Skeletal muscle satellite cell (primary cell): Measurements from ENCODE around the gene USP36.

Source experiments
- H3K27me3 ChIP-seq: 2 replicates; pipeline ENCODE4 v1.7.0; 2013; ENCODE audit warnings: low read length; ENCODE audit not compliant: control insufficient read depth, insufficient read depth
- H3K36me3 ChIP-seq: 2 replicates; pipeline ENCODE4 v1.7.0; 2013; ENCODE audit warnings: mild to moderate bottlenecking, control low read depth, low read length; ENCODE audit not compliant: insufficient read depth
- H3K4me1 ChIP-seq: 2 replicates; pipeline ENCODE4 v1.7.0; 2013; ENCODE audit warnings: low read length; ENCODE audit not compliant: control insufficient read depth, insufficient read depth
- H3K4me2 ChIP-seq: 2 replicates; pipeline ENCODE4 v1.7.0; 2013; ENCODE audit warnings: mild to moderate bottlenecking, low read length
- H3K4me3 ChIP-seq: 2 replicates; pipeline ENCODE4 v1.7.0; 2013; ENCODE audit warnings: low read length
- H3K9ac ChIP-seq: 2 replicates; pipeline ENCODE4 v1.7.0; 2013; ENCODE audit warnings: mild to moderate bottlenecking, low read depth, low read length, moderate library complexity
- H3K9me3 ChIP-seq: replicated peaks from 2 replicates; pipeline ENCODE4 v1.7.0; 2013; ENCODE audit warnings: mild to moderate bottlenecking, control low read depth, low read length

The USP36 gene

GRCh38 chr17:78771758-78772382 lies 68.7 kb downstream of the USP36 start:
- peaks cover 26% of the 10 kb centered on the region for H3K4me1 ChIP-seq
- H3K4me3 ChIP-seq, result no peak overlapping the region
- H3K9me3 ChIP-seq, result no peaks in the 10 kb centered on the region
- H3K36me3 ChIP-seq, result no peaks in the 10 kb centered on the region
- H3K27me3 ChIP-seq, result no peaks in the 10 kb centered on the region
- H3K4me2 ChIP-seq, result no peak overlapping the region
- H3K9ac ChIP-seq, result no peak overlapping the region

- no peaks in the 10 kb centered on the region for H3K27me3 ChIP-seq
- H3K4me1 ChIP-seq, result peaks cover 18% of the 10 kb centered on the region
- no peak overlapping the region for H3K4me2 ChIP-seq
- H3K4me3 ChIP-seq, result no peak overlapping the region
- no peaks in the 10 kb centered on the region for H3K9me3 ChIP-seq
- H3K9ac ChIP-seq, result no peak overlapping the region
- no peaks in the 10 kb centered on the region for H3K36me3 ChIP-seq
Observed at GRCh38 chr17:78769196-78769773, 71.3 kb downstream of the USP36 start.

- Histone ChIP-seq H3K4me1 (peaks cover 14% of the 10 kb centered on the region), H3K27me3 (no peaks in the 10 kb centered on the region), H3K4me3 (no peak overlapping the region), H3K36me3 (no peaks in the 10 kb centered on the region), H3K9ac (no peak overlapping the region), H3K4me2 (peak overlapping the region; percentile 31), H3K9me3 (no peaks in the 10 kb centered on the region)
Observed at GRCh38 chr17:78767806-78768205, 72.8 kb downstream of the USP36 start.

GRCh38 chr17:78766743-78767294 lies 73.8 kb downstream of the USP36 start:
- H3K9me3 ChIP-seq, result no peaks in the 10 kb centered on the region
- H3K4me3 ChIP-seq, result no peak overlapping the region
- no peak overlapping the region for H3K9ac ChIP-seq
- H3K4me2 ChIP-seq, result no peak overlapping the region
- peaks cover 19% of the 10 kb centered on the region for H3K4me1 ChIP-seq
- H3K36me3 ChIP-seq, result no peaks in the 10 kb centered on the region
- no peaks in the 10 kb centered on the region for H3K27me3 ChIP-seq

- H3K4me3 ChIP-seq, result no peak overlapping the region
- peaks cover 21% of the 10 kb centered on the region for H3K4me1 ChIP-seq
Observed at GRCh38 chr17:78766225-78766624, 74.4 kb downstream of the USP36 start.

GRCh38 chr17:78765821-78766220 lies 74.8 kb downstream of the USP36 start:
- Histone ChIP-seq H3K36me3 (no peaks in the 10 kb centered on the region), H3K4me3 (no peak overlapping the region), H3K4me1 (peaks cover 21% of the 10 kb centered on the region), H3K4me2 (no peak overlapping the region), H3K9ac (no peak overlapping the region), H3K27me3 (no peaks in the 10 kb centered on the region), H3K9me3 (no peaks in the 10 kb centered on the region)

More at GRCh38 chr17:78766225-78766624, 74.4 kb downstream of the USP36 start:
- Histone ChIP-seq H3K36me3 (no peaks in the 10 kb centered on the region), H3K4me2 (no peak overlapping the region), H3K27me3 (no peaks in the 10 kb centered on the region), H3K9ac (no peak overlapping the region), H3K9me3 (no peaks in the 10 kb centered on the region)

- no peak overlapping the region for H3K9ac ChIP-seq
- no peaks in the 10 kb centered on the region for H3K36me3 ChIP-seq
- H3K9me3 ChIP-seq, result no peaks in the 10 kb centered on the region
- H3K4me3 ChIP-seq, result no peak overlapping the region
- H3K4me2 ChIP-seq, result no peak overlapping the region
- H3K27me3 ChIP-seq, result no peaks in the 10 kb centered on the region
- peaks cover 21% of the 10 kb centered on the region for H3K4me1 ChIP-seq
Observed at GRCh38 chr17:78764871-78765270, 75.7 kb downstream of the USP36 start.

GRCh38 chr17:78763561-78763960 lies 77.1 kb downstream of the USP36 start:
- no peaks in the 10 kb centered on the region for H3K9me3 ChIP-seq
- H3K4me1 ChIP-seq, result peaks cover 25% of the 10 kb centered on the region
- H3K9ac ChIP-seq, result no peak overlapping the region
- no peak overlapping the region for H3K4me2 ChIP-seq
- H3K27me3 ChIP-seq, result no peaks in the 10 kb centered on the region
- no peak overlapping the region for H3K4me3 ChIP-seq
- no peaks in the 10 kb centered on the region for H3K36me3 ChIP-seq

GRCh38 chr17:78761789-78762406 lies 78.7 kb downstream of the USP36 start:
- Histone ChIP-seq H3K27me3 (no peaks in the 10 kb centered on the region), H3K9ac (no peak overlapping the region), H3K4me2 (no peak overlapping the region), H3K36me3 (no peaks in the 10 kb centered on the region), H3K4me1 (peaks cover 16% of the 10 kb centered on the region), H3K4me3 (no peak overlapping the region), H3K9me3 (no peaks in the 10 kb centered on the region)

GRCh38 chr17:78759969-78760352 lies 80.7 kb downstream of the USP36 start:
- peaks cover 16% of the 10 kb centered on the region for H3K4me1 ChIP-seq
- no peaks in the 10 kb centered on the region for H3K36me3 ChIP-seq
- no peak overlapping the region for H3K4me2 ChIP-seq
- H3K9ac ChIP-seq, result no peak overlapping the region
- H3K4me3 ChIP-seq, result no peak overlapping the region
- H3K9me3 ChIP-seq, result no peaks in the 10 kb centered on the region
- no peaks in the 10 kb centered on the region for H3K27me3 ChIP-seq

GRCh38 chr17:78759203-78759968 lies 81.2 kb downstream of the USP36 start:
- no peaks in the 10 kb centered on the region for H3K27me3 ChIP-seq
- H3K9me3 ChIP-seq, result no peaks in the 10 kb centered on the region
- peaks cover 16% of the 10 kb centered on the region for H3K4me1 ChIP-seq
- no peak overlapping the region for H3K4me3 ChIP-seq
- H3K4me2 ChIP-seq, result no peak overlapping the region
- H3K9ac ChIP-seq, result no peak overlapping the region
- no peaks in the 10 kb centered on the region for H3K36me3 ChIP-seq
